Endodermal cell (in vitro differentiated cells): ENCODE measurements around the gene SBNO1. TPM values are rescaled to one million over a fixed set of nuclear protein-coding genes. Genes with fewer than 3 reads are reported as not detected.
"Not testable (repeated sequence)": the region's sequence is repeated elsewhere in the genome, so short reads cannot be mapped to it uniquely, and the experiment has no call there.

Experiments
- DNase-seq: peaks from one replicate; pipeline ENCODE4 v3.0.0-alpha.2; 2017
- H3K27ac ChIP-seq: 2 replicates; pipeline ENCODE4 v1.5.1; 2013; ENCODE audit warnings: mild to moderate bottlenecking, low read depth, low read length, moderate library complexity
- H3K27me3 ChIP-seq: 2 replicates; pipeline ENCODE4 v1.6.1; 2013; ENCODE audit warnings: mild to moderate bottlenecking, low read length, moderate library complexity; ENCODE audit not compliant: insufficient read depth, control insufficient read depth, poor library complexity, severe bottlenecking
- H3K36me3 ChIP-seq: 2 replicates; pipeline ENCODE4 v1.7.0; 2013; ENCODE audit warnings: mild to moderate bottlenecking, low read length, moderate library complexity; ENCODE audit not compliant: control insufficient read depth, insufficient read depth
- H3K4me1 ChIP-seq: one replicate; pipeline ENCODE4 v1.7.0; 2013; ENCODE audit warnings: low read length; ENCODE audit not compliant: control insufficient read depth, insufficient read depth
- H3K4me3 ChIP-seq: 2 replicates; pipeline ENCODE4 v1.5.1; 2013; ENCODE audit warnings: mild to moderate bottlenecking, low read length, moderate library complexity
- H3K9ac ChIP-seq: 2 replicates; pipeline ENCODE4 v1.6.1; 2013; ENCODE audit warnings: mild to moderate bottlenecking, low read length, moderate library complexity; ENCODE audit not compliant: poor library complexity, severe bottlenecking; ENCODE audit errors: extremely low read depth
- H3K9me3 ChIP-seq: 2 replicates; pipeline ENCODE4 v1.6.1; 2013; ENCODE audit warnings: mild to moderate bottlenecking, low read length, moderate library complexity; ENCODE audit not compliant: control insufficient read depth
- H3K27ac Mint-ChIP-seq: 2 replicates; pipeline ENCODE4 v1.8.0; 2020; ENCODE audit warnings: mixed read lengths
- H3K27me3 Mint-ChIP-seq: 2 replicates; pipeline ENCODE4 v1.8.0; 2021; ENCODE audit warnings: mild to moderate bottlenecking, mixed read lengths; ENCODE audit not compliant: insufficient read depth
- H3K36me3 Mint-ChIP-seq: 2 replicates; pipeline ENCODE4 v1.8.0; 2020; ENCODE audit warnings: low read depth, mixed read lengths
- H3K4me1 Mint-ChIP-seq: 2 replicates; pipeline ENCODE4 v1.8.0; 2020; ENCODE audit warnings: mixed read lengths
- H3K4me3 Mint-ChIP-seq: 2 replicates; pipeline ENCODE4 v1.8.0; 2020; ENCODE audit warnings: mild to moderate bottlenecking, moderate library complexity, mixed read lengths
- H3K9me3 Mint-ChIP-seq: 2 replicates; pipeline ENCODE4 v1.8.0; 2020; ENCODE audit warnings: mild to moderate bottlenecking, mixed read lengths
- CTCF ChIP-seq: fragments of 200-600 bp; sonication (generic); conservative IDR thresholded peaks from 2 replicates; pipeline ENCODE4 v1.5.0; 2021; ENCODE audit warnings: antibody characterized with exemption, mild to moderate bottlenecking
- WGBS, 2 experiments: methylation state at CpG; one replicate each; pipeline versions ENCODE4 v1.1.5 to v1.1.7; 2013; ENCODE audit warnings: missing lambda C conversion rate in 2 of 2, mixed read lengths in 1 of 2; ENCODE audit not compliant: insufficient coverage in 1 of 2, insufficient read length in 1 of 2; 5-methylcytosine and 5-hydroxymethylcytosine counted together
- total RNA-seq, 2 donors: library from RNA; stranded (reverse); fragmentation: NEBNext Ultra II Directional in 1 of 2; extraction: Animal tissue kit (Norgen Biotek cat#: 25700) in 1 of 2; gene quantifications; 2 replicates in 1 of 2; 3 replicates in 1 of 2; pipeline ENCODE4 v1.2.1, GENCODE V29; 2021

Gene SBNO1
- total RNA-seq, 2 donors from 2014 or later: 44.5 to 44.7 TPM

GRCh38 chr12:123319273-123319672 is 45.4 kb downstream of the SBNO1 start:
- WGBS, 2 experiments: 88 to 99% methylated on average over 1 to 3 of the region's 3 CpGs
- H3K36me3 Mint-ChIP-seq: peaks cover 86% of the 10 kb centered on the region
- peaks cover 95% of the 10 kb centered on the region for H3K36me3 ChIP-seq
- H3K4me1 ChIP-seq: no peaks in the 10 kb centered on the region
- H3K4me3 Mint-ChIP-seq: no peak overlapping the region
- H3K27ac ChIP-seq: no peak overlapping the region
- H3K27ac Mint-ChIP-seq: no peak overlapping the region
- H3K27me3 Mint-ChIP-seq: no peaks in the 10 kb centered on the region
- no peaks in the 10 kb centered on the region for H3K4me1 Mint-ChIP-seq
- no peak for TF ChIP-seq CTCF
- no peaks in the 10 kb centered on the region for H3K9me3 Mint-ChIP-seq
- no peak overlapping the region for H3K9ac ChIP-seq
- no peaks in the 10 kb centered on the region for H3K9me3 ChIP-seq
- no peaks in the 10 kb centered on the region for H3K27me3 ChIP-seq
- DNase-seq: no peak
- H3K4me3 ChIP-seq: no peak overlapping the region

- H3K9ac ChIP-seq, H3K9me3 ChIP-seq, H3K9me3 Mint-ChIP-seq, H3K4me1 ChIP-seq, H3K27me3 ChIP-seq, H3K27ac Mint-ChIP-seq, DNase-seq, H3K4me1 Mint-ChIP-seq, H3K27me3 Mint-ChIP-seq, H3K4me3 Mint-ChIP-seq, H3K4me3 ChIP-seq, H3K27ac ChIP-seq: not testable (repeated sequence)
- peaks cover 88% of the 10 kb centered on the region for H3K36me3 ChIP-seq
- WGBS, 2 experiments: 100% methylated on average over 1 of the region's 4 CpGs; no CpG with 5 or more reads in 1 of the 2 experiments
- peaks cover 87% of the 10 kb centered on the region for H3K36me3 Mint-ChIP-seq
Measured at GRCh38 chr12:123313046-123313445, 51.6 kb downstream of the SBNO1 start.

GRCh38 chr12:123306200-123306599 is 58.4 kb downstream of the SBNO1 start:
- H3K9ac ChIP-seq: no peak overlapping the region
- H3K9me3 Mint-ChIP-seq: no peaks in the 10 kb centered on the region
- TF ChIP-seq CTCF: no peak
- no peaks in the 10 kb centered on the region for H3K4me1 Mint-ChIP-seq
- peaks cover 86% of the 10 kb centered on the region for H3K36me3 Mint-ChIP-seq
- no peak overlapping the region for H3K4me3 ChIP-seq
- no peaks in the 10 kb centered on the region for H3K4me1 ChIP-seq
- H3K27ac ChIP-seq: no peak overlapping the region
- no peaks in the 10 kb centered on the region for H3K9me3 ChIP-seq
- no peaks in the 10 kb centered on the region for H3K27me3 Mint-ChIP-seq
- H3K27ac Mint-ChIP-seq: no peak overlapping the region
- no peak for DNase-seq
- H3K36me3 ChIP-seq: peaks cover 97% of the 10 kb centered on the region
- no peaks in the 10 kb centered on the region for H3K27me3 ChIP-seq
- 96 to 100% methylated on average over 2 to 3 of the region's 3 CpGs for WGBS, 2 experiments
- H3K4me3 Mint-ChIP-seq: no peak overlapping the region

- no peaks in the 10 kb centered on the region for H3K27me3 Mint-ChIP-seq
- H3K36me3 Mint-ChIP-seq: peaks cover 84% of the 10 kb centered on the region
- WGBS, 2 experiments: 98 to 100% methylated on average over 2 to 3 of the region's 3 CpGs
Measured at GRCh38 chr12:123305136-123305535, 59.5 kb downstream of the SBNO1 start.

More at GRCh38 chr12:123305136-123305535, 59.5 kb downstream of the SBNO1 start:
- H3K27ac Mint-ChIP-seq: no peak overlapping the region
- DNase-seq: no peak
- H3K4me3 Mint-ChIP-seq: no peak overlapping the region
- no peaks in the 10 kb centered on the region for H3K9me3 ChIP-seq
- peaks cover 93% of the 10 kb centered on the region for H3K36me3 ChIP-seq
- H3K9me3 Mint-ChIP-seq: no peaks in the 10 kb centered on the region
- H3K27me3 ChIP-seq: no peaks in the 10 kb centered on the region
- H3K4me3 ChIP-seq: no peak overlapping the region
- no peak for TF ChIP-seq CTCF
- H3K9ac ChIP-seq: no peak overlapping the region
- H3K4me1 Mint-ChIP-seq: no peaks in the 10 kb centered on the region
- H3K4me1 ChIP-seq: no peaks in the 10 kb centered on the region
- H3K27ac ChIP-seq: no peak overlapping the region
